ENCODE results near the gene SKOR1.

Gene SKOR1

DNA sequence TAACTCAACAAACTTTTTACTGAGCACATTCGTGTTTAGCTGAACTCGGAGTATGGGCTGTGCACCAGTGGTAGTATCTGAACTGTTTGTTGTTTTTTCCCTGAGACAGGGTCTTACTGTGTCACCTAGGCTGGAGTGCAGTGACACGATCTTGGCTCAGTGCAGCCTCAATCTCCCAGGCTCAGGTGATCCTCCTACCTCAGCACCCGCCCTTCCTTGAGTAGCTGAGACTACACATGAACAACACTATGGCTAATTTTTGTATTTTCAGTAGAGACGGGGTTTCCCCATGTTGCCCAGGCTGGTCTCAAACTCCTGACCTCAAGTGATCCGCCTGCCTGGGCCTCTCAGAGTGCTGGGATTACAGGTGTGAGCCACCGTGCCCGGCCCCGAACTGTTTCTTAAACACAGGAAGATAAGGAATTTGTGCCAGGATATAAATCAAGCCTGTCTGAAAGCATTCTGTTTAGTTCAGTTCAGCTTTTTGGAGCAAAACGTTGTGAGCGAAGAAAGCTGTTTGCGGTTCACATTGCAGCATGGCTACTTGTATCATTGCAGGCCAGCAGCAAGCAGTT is 40.4 kb upstream of the SKOR1 start:
- no peak for DNase-seq (ENCODE audit: low read depth, low spot score)
- POLR2A ChIA-PET, result no interaction called here

DNA sequence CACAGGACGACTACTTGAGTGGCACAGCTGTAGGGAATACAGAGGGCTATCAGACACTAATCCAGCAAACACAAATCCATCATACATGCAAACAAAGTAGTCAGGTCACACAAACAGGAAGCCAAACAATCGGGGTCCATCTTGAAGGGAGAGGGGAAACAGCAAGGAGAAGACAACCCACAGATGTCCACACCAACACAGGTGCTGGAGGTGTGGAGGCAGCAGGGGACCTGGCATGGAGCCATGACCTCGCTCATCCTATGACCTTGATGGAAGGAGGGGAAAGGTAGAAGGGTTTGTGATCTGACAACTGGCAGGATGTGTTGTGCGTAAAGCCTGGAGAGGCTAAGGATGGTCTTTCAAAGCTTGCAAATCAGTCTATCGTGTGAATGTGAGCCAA is 39.9 kb upstream of the SKOR1 start:
- ChIA-PET CTCF (no interaction called here), POLR2A (no interaction called here)
- TF ChIP-seq, protein P1, sequence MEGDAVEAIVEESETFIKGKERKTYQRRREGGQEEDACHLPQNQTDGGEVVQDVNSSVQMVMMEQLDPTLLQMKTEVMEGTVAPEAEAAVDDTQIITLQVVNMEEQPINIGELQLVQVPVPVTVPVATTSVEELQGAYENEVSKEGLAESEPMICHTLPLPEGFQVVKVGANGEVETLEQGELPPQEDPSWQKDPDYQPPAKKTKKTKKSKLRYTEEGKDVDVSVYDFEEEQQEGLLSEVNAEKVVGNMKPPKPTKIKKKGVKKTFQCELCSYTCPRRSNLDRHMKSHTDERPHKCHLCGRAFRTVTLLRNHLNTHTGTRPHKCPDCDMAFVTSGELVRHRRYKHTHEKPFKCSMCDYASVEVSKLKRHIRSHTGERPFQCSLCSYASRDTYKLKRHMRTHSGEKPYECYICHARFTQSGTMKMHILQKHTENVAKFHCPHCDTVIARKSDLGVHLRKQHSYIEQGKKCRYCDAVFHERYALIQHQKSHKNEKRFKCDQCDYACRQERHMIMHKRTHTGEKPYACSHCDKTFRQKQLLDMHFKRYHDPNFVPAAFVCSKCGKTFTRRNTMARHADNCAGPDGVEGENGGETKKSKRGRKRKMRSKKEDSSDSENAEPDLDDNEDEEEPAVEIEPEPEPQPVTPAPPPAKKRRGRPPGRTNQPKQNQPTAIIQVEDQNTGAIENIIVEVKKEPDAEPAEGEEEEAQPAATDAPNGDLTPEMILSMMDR (IDR thresholded peaks at IDR 0.05; ENCODE audit: insufficient read depth, low read length, missing control alignments), result no peak
- DNase-seq (ENCODE audit: low read depth, low spot score), result no peak
- no peak overlapping the region for H3K4me3 ChIP-seq (ENCODE audit: low read depth, low read length)

More for the DNA sequence above, 40.4 kb upstream of the SKOR1 start:
- TF ChIP-seq, protein P1 (IDR thresholded peaks at IDR 0.05; ENCODE audit: insufficient read depth, low read length, missing control alignments), result no peak
- H3K4me3 ChIP-seq (ENCODE audit: low read depth, low read length), result no peak overlapping the region
- CTCF ChIA-PET, result no interaction called here

DNA sequence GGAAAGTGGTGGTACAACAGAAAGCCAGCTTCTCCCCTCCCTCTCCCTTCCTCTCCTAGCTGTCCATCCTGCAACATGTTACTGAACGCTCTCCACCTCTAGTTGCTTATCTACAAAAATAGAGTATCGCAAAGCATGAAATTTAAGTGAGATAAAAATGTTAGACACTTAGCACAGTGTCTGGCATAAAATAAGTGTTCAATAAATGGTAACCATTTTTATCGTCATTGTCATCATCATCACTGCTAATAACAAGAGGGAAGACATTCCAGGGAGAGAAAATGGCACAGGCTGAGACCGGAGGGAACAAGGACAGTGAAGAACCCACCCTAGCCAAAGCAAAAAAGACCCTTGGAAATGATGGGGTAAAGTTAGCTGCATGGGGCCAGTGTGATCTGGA is 38.7 kb upstream of the SKOR1 start:
- no peak overlapping the region for H3K4me3 ChIP-seq (ENCODE audit: low read depth, low read length)
- no peak for DNase-seq (ENCODE audit: low read depth, low spot score)
- ChIA-PET POLR2A (no interaction called here), CTCF (no interaction called here)
- TF ChIP-seq, protein P1 (IDR thresholded peaks at IDR 0.05; ENCODE audit: insufficient read depth, low read length, missing control alignments), result no peak

DNA sequence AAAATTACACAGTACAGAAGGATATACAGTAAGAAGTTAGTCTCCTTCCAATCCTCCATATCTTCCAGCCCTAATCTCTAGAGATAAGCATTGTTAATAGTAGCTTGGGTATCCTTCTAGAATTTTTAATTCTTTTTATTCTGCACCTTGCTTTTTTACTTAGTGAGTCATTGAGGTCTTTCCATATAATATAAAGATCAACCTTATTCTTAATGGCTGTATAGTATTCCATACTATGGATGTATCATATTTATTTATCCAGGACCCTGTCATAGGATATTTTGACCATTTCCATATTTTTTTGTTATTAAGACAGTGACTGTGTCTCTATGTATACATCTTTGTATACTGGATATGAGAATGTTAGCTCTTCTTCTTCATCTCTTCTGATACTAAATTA is 36.3 kb upstream of the SKOR1 start:
- ChIA-PET POLR2A (no interaction called here), CTCF (interaction anchor here (0.7 to 1.5 kb wide), 2 partner anchors 47 to 332 kb away, joined by 4 to 5 read pairs; no protein-coding TSS in a partner anchor)
- DNase-seq (ENCODE audit: low read depth, low spot score), result no peak
- TF ChIP-seq, protein P1 (IDR thresholded peaks at IDR 0.05; ENCODE audit: insufficient read depth, low read length, missing control alignments), result no peak
- no peak overlapping the region for H3K4me3 ChIP-seq (ENCODE audit: low read depth, low read length)

DNA sequence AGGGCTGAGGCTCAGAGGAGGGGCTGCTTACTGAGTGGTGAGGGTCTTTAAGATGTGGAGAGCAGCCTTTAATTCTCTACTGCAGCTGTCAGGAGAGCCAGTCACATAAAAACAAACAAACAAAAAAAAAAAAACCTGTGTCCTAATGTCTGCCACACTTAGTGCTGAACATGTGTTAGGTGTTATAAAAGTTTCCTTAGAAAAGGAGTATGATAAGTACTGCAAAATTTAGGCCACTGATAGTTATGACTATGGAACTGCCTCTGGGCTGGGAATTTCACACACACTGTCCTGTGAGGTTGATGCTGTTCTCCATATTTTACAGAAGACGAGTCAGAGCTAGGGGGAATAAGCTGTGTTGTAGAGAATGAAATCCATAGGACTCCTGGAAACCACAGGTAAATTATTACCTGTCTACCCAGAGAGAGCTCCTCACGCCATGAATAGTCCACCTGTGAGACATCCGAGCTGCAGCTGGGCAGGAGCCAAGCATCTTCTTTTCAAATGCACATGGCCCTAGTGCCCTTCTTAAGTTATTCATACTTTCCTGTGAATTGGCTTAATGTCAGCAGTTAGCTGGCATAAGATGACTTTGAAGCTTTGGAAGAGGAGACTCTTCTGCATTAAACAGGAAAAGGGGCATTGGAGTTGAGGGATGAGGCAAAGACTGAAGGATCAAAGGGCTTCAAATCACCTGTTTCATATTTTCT is 34.5 kb upstream of the SKOR1 start:
- ChIA-PET POLR2A (no interaction called here), CTCF (interaction anchor here (1.0 to 1.2 kb wide), 2 partner anchors 10 to 334 kb away, joined by 3 read pairs; no protein-coding TSS in a partner anchor)
- TF ChIP-seq, protein P1 (IDR thresholded peaks at IDR 0.05; ENCODE audit: insufficient read depth, low read length, missing control alignments), result no peak
- DNase-seq (ENCODE audit: low read depth, low spot score), result no peak
- H3K4me3 ChIP-seq (ENCODE audit: low read depth, low read length), result no peak overlapping the region

DNA sequence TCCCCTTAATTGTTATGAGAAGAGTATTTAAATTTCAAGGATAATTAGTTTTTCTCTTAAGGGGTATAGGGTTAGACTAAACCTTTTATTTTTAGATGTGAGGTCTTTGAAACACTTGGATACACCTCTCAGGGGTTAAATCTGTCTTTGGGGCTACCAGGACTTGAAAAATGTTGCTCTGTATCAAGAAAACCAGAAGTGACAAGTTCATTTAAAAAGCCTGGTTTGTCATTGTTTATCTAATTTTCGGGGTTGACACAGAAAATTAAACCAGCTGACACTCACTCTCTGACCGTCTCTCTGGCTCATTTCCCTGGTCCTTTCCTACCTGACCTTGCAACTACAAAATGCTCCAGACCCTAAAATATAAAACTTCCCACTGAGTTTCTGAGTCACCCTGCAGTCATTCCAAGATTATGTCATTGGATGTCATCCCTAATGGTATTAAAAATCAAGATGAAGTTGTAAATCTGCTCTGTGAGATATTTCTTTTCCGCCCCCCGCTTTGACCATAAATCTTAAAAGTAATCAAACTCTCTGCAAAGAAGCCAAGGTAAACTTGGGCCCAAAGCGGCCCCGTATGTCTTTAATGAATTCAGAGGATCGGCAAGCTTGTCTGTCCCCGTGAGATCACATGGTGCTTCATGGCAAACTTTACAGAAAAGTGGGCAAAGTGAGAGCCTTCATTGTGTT is 32.9 kb upstream of the SKOR1 start:
- CTCF ChIA-PET, result no interaction called here
- H3K4me3 ChIP-seq (ENCODE audit: low read depth, low read length), result no peak overlapping the region
- POLR2A ChIA-PET, result no interaction called here
- no peak for DNase-seq (ENCODE audit: low read depth, low spot score)
- TF ChIP-seq, protein P1 (IDR thresholded peaks at IDR 0.05; ENCODE audit: insufficient read depth, low read length, missing control alignments), result no peak
